PC-9 (cell line): ENCODE results near the gene PEX7. TPM values are rescaled to one million over a fixed set of nuclear protein-coding genes. Genes with fewer than 3 reads are reported as not detected.

Experiments used
- BruUV-seq: library from RNA; stranded (reverse); fragments of 400-500 nt; replicated peaks from 2 replicates; lab custom pipeline; 2021; lab: Mats Ljungman, UMichigan
- CTCF ChIA-PET: fragments of 300-600 bp; sonication (Branson Sonifier 250); formaldehyde crosslinking; loops from one replicate; lab custom pipeline; 2022; ENCODE audit warnings: antibody characterized with exemption; lab: Charles Lee
- POLR2A ChIA-PET: fragments of 300-600 bp; sonication (Branson Sonifier 250); formaldehyde crosslinking; loops from one replicate; lab custom pipeline; 2022; ENCODE audit warnings: antibody characterized with exemption; ENCODE audit not compliant: unreplicated experiment; lab: Charles Lee
- DNase-seq, 2 experiments: peaks; one replicate each; pipeline versions ENCODE4 v3.0.0 to v3.0.0-alpha.2; 2015 to 2022; ENCODE audit warnings: mixed read lengths in 1 of 2
- H2AFZ ChIP-seq: fragments of 200-600 bp; sonication (generic); 2 replicates; pipeline ENCODE4 v1.8.1; 2017; ENCODE audit warnings: antibody characterized with exemption
- H3F3A ChIP-seq: fragments of 200-600 bp; sonication (generic); 2 replicates; pipeline ENCODE4 v1.8.1; 2017; ENCODE audit warnings: antibody characterized with exemption, mild to moderate bottlenecking, low read depth; ENCODE audit not compliant: insufficient read depth
- H3K27ac ChIP-seq: fragments of 200-600 bp; sonication (generic); 2 replicates; pipeline ENCODE4 v1.6.1; 2016; ENCODE audit warnings: mixed run types
- H3K27me3 ChIP-seq: fragments of 200-600 bp; sonication (generic); 2 replicates; pipeline ENCODE4 v1.6.1; 2016; ENCODE audit warnings: low read depth, mixed run types; ENCODE audit not compliant: insufficient read depth
- H3K36me3 ChIP-seq: fragments of 200-600 bp; sonication (generic); 2 replicates; pipeline ENCODE4 v1.6.1; 2016; ENCODE audit warnings: low read depth, mixed run types
- H3K4me1 ChIP-seq: fragments of 200-600 bp; sonication (generic); replicated peaks from 2 replicates; pipeline ENCODE4 v1.6.1; 2016; ENCODE audit warnings: mixed run types; ENCODE audit not compliant: insufficient read depth
- H3K4me2 ChIP-seq: fragments of 200-600 bp; sonication (generic); 2 replicates; pipeline ENCODE4 v1.6.1; 2017; ENCODE audit warnings: mixed run types
- H3K4me3 ChIP-seq: fragments of 200-600 bp; sonication (generic); 2 replicates; pipeline ENCODE4 v1.6.1; 2016; ENCODE audit warnings: mixed run types
- H3K79me2 ChIP-seq: fragments of 200-600 bp; sonication (generic); 2 replicates; pipeline ENCODE4 v1.6.1; 2017; ENCODE audit warnings: low read depth, mixed run types
- H3K9me2 ChIP-seq: fragments of 200-600 bp; sonication (generic); 2 replicates; pipeline ENCODE4 v1.8.1; 2017; ENCODE audit warnings: mild to moderate bottlenecking; ENCODE audit not compliant: insufficient read depth
- H3K9me3 ChIP-seq: fragments of 200-600 bp; sonication (generic); 2 replicates; pipeline ENCODE4 v1.8.1; 2016; ENCODE audit warnings: low read depth; ENCODE audit not compliant: insufficient read depth
- H4K20me1 ChIP-seq: fragments of 200-600 bp; sonication (generic); 2 replicates; pipeline ENCODE4 v1.8.1; 2017; ENCODE audit not compliant: insufficient read depth
- CTCF ChIP-seq: fragments of 200-600 bp; sonication (generic); conservative IDR thresholded peaks from 2 replicates; pipeline ENCODE4 v1.6.1; 2017; ENCODE audit warnings: mixed run types, antibody characterized with exemption, mild to moderate bottlenecking, moderate library complexity
- EZH2 ChIP-seq: fragments of 200-600 bp; sonication (generic); IDR thresholded peaks from 2 replicates; pipeline ENCODE4 v1.8.0; 2017; ENCODE audit warnings: antibody characterized with exemption, low read depth
- intact Hi-C: fragments of 100-400 bp; cut with micrococcal nuclease; formaldehyde crosslinking; loops from one replicate; pipeline ENCODE4 v1.10.0; 2022; ENCODE audit not compliant: unreplicated experiment
- total RNA-seq: library from RNA; stranded (reverse); gene quantifications from 2 replicates; pipeline ENCODE4 v1.2.3, GENCODE V29; 2021

The PEX7 gene
- total RNA-seq, 1 experiment from 2014 or later: 5.6 TPM

- ChIA-PET POLR2A (no interaction called here), CTCF (no interaction called here)
- Histone ChIP-seq H4K20me1 (no peaks in the 10 kb centered on the region), H3K9me2 (no peaks in the 10 kb centered on the region), H3K4me1 (no peaks in the 10 kb centered on the region), H3K9me3 (no peaks in the 10 kb centered on the region), H3K4me3 (no peak overlapping the region), H3K79me2 (no peaks in the 10 kb centered on the region), H3F3A (no peaks in the 10 kb centered on the region; the same call in 1 of the 2 replicates), H3K27me3 (no peaks in the 10 kb centered on the region), H3K36me3 (peaks cover 15% of the 10 kb centered on the region), H3K4me2 (no peak overlapping the region), H2AFZ (no peak overlapping the region), H3K27ac (no peak overlapping the region)
- TF ChIP-seq EZH2 (no peak), CTCF (no peak)
- BruUV-seq: no TSS peak
- intact Hi-C loops: no loop called here
- no peak for DNase-seq
Observed at GRCh38 chr6:136859430-136859829, 37.0 kb downstream of the PEX7 start.

DNA sequence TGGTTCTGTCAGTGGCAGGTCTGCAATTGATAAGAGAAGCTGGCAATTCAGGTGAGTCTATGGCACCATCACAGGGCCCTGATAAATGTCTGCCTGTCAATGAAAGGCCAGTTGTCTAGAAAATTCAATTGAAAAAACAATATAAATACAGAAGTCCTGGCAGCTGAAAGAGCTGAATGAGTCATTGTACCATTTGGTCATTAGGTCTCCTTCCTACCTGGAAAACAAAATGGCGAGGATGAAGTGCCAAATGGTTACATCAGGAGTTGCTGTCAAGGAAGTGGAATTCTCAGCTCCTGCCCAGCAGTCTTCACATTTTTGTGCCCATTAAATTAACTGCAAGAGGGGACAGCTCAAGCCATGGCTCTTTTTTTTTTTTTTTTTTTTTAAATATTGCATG lies 37.7 kb downstream of the PEX7 start:
- no peak for DNase-seq
- H3K4me3 ChIP-seq: no peak overlapping the region
- H3K4me1 ChIP-seq: no peaks in the 10 kb centered on the region
- H3K79me2 ChIP-seq: no peaks in the 10 kb centered on the region
- H3K36me3 ChIP-seq: peaks cover 15% of the 10 kb centered on the region
- no TSS peak for BruUV-seq
- H3F3A ChIP-seq: no peaks in the 10 kb centered on the region; the same call in 1 of the 2 replicates
- POLR2A ChIA-PET: no interaction called here
- intact Hi-C loops: no loop called here
- H3K4me2 ChIP-seq: no peak overlapping the region
- H3K27ac ChIP-seq: no peak overlapping the region
- CTCF ChIA-PET: no interaction called here
- no peaks in the 10 kb centered on the region for H4K20me1 ChIP-seq
- no peaks in the 10 kb centered on the region for H3K27me3 ChIP-seq
- no peak overlapping the region for H2AFZ ChIP-seq
- no peak for TF ChIP-seq EZH2
- no peak for TF ChIP-seq CTCF
- no peaks in the 10 kb centered on the region for H3K9me2 ChIP-seq
- no peaks in the 10 kb centered on the region for H3K9me3 ChIP-seq

DNA sequence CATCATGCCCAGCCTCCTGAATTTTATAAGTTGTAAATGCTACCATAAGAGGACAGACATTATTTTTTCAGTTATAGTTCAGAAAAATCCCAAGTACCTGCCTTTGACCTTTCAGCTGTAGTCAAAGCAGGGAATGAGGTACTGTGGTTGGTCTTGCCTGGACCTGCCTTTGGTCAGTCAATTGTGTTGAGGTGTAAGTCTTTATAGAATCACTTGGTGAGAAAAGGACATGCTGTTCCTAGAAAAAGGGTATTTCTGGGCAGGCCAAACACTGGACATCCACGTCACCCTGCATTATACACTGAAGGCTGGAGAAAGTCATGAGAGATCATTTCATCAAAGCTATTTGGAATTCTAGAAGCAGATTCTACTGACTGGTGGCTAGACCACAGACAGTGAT lies 40.3 kb downstream of the PEX7 start:
- Histone ChIP-seq H3K27me3 (no peaks in the 10 kb centered on the region), H3F3A (no peaks in the 10 kb centered on the region; the same call in 1 of the 2 replicates), H3K4me2 (no peak overlapping the region), H3K9me3 (no peaks in the 10 kb centered on the region), H3K79me2 (no peaks in the 10 kb centered on the region), H3K4me3 (no peak overlapping the region), H2AFZ (no peak overlapping the region), H3K36me3 (0 out of 2 replicates have a peak, but pooled peaks cover 3% of the 10 kb centered on the region), H3K4me1 (no peaks in the 10 kb centered on the region), H3K9me2 (no peaks in the 10 kb centered on the region), H4K20me1 (no peaks in the 10 kb centered on the region), H3K27ac (no peak overlapping the region)
- BruUV-seq: no TSS peak
- DNase-seq: no peak
- ChIA-PET POLR2A (no interaction called here), CTCF (no interaction called here)
- intact Hi-C loops: no loop called here
- TF ChIP-seq CTCF: no peak
- TF ChIP-seq EZH2: no peak
